WI38 (cell line): Measurements from ENCODE around the gene SOX2.

Source experiments
- H3K4me3 ChIP-seq: 2 replicates; pipeline ENCODE4 v1.5.1; 2011; ENCODE audit warnings: low read depth, mild to moderate bottlenecking, control low read depth, low read length
- CTCF ChIP-seq: IDR thresholded peaks from 2 replicates; pipeline ENCODE4 v1.5.1; 2012; ENCODE audit warnings: low read depth, mild to moderate bottlenecking, control low read depth, low read length

Gene SOX2

GRCh38 chr3:181719991-181720680 is 8.4 kb downstream of the SOX2 start:
- no peak for TF ChIP-seq CTCF
- no peak overlapping the region for H3K4me3 ChIP-seq

- no peak overlapping the region for H3K4me3 ChIP-seq
- no peak for TF ChIP-seq CTCF
These were observed 9.5 kb downstream of the SOX2 start for GRCh38 chr3:181721046-181721875.

GRCh38 chr3:181722156-181722555 is 10.4 kb downstream of the SOX2 start:
- no peak overlapping the region for H3K4me3 ChIP-seq
- no peak for TF ChIP-seq CTCF

DNA sequence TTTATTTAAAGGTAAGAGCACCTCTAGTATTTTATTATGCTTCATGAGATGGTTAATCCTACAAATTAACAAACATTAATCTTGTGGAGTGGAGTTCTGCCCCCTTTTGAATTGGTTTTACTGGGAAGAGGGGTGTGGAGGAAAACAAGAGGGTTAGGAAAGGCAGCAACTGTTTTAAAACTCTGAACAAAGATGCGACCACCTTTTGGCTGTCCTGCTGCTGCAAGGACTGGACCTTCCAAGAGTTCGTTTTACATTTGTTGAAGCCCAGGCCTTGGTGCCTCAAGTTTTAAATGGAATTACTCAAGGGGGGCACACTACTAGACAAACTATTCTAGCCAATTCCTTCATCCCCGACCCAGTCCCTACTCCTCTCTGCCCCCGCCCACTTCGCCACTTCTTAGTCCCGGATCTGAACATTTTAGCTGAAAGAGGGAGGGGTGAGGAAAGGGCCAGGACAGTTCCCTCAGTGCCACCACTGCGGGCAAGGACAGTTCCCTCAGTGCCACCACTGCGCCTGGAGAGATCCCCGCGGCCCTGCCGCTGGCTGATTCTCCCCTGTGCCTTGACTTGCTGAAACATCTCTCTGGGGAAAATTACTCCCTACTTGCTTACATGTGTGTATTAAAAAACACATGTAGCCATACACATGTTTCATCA is 11.2 kb downstream of the SOX2 start:
- no peak overlapping the region for H3K4me3 ChIP-seq
- TF ChIP-seq CTCF = no peak

- no peak for TF ChIP-seq CTCF
- H3K4me3 ChIP-seq = no peak overlapping the region
These were observed 12.0 kb downstream of the SOX2 start for GRCh38 chr3:181723625-181724191.

- no peak for TF ChIP-seq CTCF
- H3K4me3 ChIP-seq = no peak overlapping the region
These were observed 12.7 kb downstream of the SOX2 start for GRCh38 chr3:181724192-181724965.
